HG03103 (cell line): ENCODE data around the gene FBLIM1.
"Not testable (repeated sequence)": the region's sequence is repeated elsewhere in the genome, so short reads cannot be mapped to it uniquely, and the experiment has no call there.

Experiments
- ATAC-seq: cut with Tn5 transposase; IDR thresholded peaks from one replicate; pipeline ENCODE4 v1.9.1; 2021; ENCODE audit warnings: low read depth; ENCODE audit not compliant: unreplicated experiment

FBLIM1 gene

DNA sequence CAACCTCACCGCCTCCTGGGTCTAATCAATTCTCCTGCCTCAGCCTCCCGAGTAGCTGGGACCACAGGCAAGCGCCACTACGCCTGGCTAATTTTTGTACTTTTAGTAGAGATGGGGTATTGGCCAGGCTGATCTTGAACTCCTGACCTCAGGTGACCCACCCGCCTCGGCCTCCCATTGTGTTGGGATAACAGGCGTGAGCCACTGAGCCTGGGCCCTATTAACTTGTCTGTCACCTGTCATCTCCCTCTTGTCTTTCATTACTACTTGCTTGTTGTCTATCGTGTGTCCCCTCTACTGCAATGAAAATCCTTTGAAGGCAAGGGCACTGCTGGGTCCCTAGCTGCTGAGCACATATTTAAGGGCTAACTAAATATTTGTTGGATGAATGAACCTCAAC is 45.5 kb downstream of the FBLIM1 start:
- no peak for ATAC-seq

DNA sequence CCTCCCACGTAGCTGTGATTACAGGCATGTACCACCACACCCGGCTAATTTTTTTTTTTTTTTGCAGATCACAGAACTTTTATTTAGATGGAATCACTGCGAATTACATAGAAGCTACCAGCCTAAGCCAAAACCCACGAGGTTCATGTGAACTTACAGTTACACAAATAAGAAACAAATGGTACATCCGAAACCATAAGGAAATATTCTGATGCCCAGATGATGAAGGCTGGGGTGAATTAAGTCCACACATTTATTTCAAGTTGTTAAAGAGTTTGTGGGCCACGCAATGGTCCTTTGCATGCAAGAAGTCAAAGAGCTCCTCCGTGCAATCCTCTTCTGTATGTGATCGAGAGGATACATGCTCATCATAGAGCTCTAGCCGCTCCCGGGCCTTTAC is 48.5 kb downstream of the FBLIM1 start:
- no peak for ATAC-seq

DNA sequence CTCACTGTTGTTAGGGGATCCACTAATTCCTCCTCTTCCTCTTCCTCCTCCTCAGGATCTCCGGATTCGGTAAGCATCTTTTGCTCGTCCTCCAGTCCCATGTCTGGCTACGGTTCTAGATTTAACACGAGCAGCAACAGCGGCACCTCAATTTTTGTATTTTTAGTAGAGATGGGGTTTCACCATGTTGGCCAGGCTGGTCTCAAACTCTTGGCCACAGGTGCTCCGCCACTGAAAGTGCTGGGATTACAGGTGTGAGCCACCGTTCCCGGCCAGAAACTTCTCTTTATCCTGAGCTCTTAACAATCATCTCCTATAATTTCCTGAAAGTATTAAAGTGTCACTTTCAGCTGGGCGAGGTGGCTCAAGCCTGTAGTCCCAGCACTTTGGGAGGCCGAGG is 49.0 kb downstream of the FBLIM1 start, which contains the start of gene UQCRHL:
Gene UQCRHL (minus strand): TSS at position 101 of the 400 bp plus-strand sequence. CDS start 0 bp downstream, at position 101.
- ATAC-seq = not testable (repeated sequence)

DNA sequence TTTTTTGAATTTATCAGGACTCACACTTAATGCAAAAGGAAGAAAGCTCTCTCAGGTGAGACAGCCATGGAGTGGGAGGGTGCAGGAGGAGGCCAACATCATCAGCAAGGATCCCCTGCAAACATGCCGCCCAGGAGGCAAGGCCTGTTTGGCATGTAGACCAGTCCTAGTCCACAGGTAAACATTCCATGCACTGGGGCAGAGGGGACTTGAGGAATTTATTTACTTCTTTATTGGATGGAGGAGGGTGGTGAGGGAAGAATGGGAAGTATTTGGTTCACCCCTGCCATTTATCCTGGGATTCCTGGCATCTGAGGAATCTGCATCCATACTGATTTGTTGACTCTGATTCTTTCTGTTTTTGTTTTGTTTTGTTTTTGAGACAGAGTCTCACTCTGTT is 50.4 kb downstream of the FBLIM1 start:
- ATAC-seq = no peak

DNA sequence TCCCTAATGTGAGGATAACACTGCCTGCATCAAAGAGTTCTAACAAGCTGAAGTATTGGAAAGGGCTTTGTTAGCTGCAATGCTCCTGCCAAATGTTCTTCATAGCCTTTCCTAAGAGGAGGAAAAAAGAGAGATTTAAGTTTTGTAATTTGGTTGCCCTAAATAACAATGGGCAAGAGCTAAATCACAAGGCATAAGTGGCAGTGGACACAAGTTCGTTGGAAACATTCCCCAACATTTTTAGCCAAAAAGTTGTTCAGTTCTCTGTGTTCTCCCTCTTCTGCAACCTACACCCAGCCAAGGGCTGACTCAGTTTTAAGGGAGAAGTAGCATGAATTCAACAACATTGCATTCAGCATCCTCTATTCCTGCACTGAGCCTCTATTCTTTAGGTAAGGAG is 51.5 kb downstream of the FBLIM1 start:
- ATAC-seq = no peak

DNA sequence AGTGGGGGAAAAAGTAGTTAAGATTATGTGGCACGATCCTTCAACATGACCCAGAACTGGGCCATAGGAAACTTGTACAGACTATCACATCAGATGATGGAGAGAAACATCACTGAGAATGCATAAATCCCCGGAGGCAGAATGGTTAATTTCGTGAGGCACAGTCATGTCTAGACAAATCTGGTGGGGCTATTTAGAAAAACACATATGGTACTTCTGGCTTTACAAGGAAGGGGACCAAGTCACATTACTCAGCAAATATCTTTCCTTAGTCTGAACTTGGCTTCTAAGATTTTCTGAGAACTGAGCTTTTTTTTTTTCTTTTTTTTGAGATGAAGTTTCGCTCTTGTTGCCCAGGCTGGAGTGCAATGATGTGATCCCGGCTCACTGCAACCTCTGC is 58.1 kb downstream of the FBLIM1 start:
- ATAC-seq = no peak

DNA sequence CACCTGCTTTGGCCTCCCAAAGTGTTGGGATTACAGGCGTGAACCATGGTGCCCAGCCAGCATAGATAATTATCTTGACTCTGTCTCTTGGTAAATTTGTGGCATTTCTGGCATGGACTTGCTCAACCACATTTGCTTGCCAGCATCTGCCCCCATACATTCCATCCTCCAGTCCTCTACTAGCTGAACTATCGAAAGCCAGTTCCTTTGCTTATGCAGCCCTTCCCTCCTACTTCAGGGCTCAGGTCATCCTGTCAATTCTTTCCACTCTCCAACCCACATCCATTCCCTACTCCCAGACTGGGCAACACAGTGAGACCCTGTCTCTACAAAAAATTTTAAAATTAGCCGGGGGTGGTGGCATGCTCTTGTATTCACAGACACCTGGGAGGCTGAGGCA is 61.9 kb downstream of the FBLIM1 start:
- no peak for ATAC-seq

DNA sequence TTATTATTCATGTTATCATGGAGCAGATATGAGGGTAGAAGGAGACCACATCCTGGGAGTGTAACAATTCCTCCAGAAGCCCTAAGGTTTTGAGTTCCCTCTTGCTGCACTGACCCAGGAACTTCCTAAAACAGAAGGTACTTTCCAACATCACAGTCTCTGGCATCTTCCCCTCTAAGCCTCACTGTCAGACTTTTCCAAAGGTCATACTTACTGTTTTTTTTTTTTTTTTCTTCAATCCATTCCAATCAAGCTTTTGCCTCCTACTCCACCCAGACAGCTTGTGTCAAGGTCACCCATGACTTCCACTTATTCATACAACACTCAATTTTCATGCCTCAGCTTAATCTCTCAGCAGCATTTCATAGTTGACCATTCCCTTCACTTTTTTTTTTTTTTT is 67.2 kb downstream of the FBLIM1 start:
- ATAC-seq = no peak

DNA sequence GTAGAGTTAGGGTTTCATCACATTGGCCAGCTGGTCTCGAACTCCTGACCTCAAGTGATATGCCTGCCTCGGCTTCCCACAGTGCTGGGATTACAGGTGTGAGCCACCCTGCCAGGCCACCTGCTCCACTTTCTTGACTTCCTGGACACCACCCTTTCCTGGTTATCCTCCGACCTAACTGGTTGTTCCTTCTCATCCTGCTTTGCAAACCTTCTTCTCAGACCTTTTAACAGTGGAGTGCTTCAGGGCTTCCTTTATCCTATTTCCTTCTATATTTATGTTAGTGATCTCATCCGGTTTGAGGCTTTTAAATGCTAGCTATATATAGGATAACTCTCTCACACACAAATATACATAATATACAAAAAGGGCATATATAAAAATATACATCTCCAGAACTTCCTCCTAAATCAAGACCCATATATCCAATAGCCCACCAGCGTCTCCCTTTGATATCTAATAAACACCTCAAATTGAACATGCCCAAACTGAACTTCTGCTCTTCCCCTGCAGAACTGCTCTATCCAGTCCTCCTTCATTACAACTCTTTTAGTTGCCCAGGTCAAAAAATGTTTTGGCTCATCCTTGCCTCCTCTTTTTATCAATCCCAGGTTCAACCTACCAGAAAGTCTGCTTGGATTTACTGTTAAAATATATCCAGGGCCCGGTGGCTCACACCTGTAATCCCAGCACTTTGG is 68.4 kb downstream of the FBLIM1 start:
- no peak for ATAC-seq

DNA sequence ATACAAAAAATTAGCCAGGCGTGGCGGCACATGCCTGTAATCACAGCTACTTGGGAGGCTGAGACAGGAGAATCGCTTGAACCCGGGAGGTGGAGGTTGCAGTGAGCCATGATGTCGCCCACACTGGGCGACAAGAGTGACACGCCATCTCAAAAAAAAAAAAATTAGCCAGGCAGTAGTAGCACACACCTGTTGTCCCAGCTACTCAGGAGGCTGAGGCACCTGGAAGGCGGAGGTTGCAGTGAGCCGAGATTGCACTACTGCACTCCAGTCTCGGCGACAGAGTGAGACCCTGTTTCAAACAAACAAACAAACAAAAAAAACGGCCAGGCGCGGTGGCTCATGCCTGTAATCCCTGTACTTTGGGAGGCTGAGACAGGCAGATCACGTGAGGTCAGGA is 69.0 kb downstream of the FBLIM1 start:
- ATAC-seq = not testable (repeated sequence)

DNA sequence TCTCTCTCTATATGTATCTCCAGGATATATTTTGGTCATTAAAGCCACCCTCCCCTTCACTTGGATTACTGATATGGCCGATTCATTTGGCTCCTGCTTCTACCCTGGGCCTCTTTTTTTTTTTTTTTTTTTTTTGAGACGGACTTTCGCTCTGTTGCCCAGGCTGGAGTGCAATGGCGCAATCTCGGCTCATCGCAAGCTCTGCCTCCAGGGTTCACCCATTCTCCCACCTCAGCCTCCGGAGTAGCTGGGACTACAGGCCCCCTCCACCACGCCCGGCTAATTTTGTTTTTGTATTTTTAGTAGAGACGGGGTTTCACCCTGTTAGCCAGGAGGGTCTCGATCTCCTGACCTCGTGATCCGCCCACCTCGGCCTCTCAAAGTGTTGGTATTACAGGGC is 70.3 kb downstream of the FBLIM1 start:
- ATAC-seq = not testable (repeated sequence)

DNA sequence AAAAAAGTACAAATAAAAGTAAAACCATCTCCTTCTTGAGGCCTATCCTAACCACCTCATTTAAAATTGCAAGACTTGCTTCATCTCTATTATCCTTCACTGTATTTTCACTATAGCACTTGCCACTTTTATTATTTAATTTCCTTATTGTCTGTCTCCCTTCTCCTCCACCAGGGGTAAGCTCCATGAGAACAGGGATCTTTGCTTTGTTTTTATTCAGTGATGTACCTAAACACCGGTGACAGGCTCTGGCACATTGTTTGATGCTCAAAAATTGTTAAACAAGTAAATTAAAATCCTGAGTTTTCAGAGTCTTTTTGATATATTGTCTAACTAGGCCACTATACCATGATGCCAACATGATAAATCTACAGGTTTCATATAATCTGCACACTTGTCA is 71.7 kb downstream of the FBLIM1 start:
- no peak for ATAC-seq

DNA sequence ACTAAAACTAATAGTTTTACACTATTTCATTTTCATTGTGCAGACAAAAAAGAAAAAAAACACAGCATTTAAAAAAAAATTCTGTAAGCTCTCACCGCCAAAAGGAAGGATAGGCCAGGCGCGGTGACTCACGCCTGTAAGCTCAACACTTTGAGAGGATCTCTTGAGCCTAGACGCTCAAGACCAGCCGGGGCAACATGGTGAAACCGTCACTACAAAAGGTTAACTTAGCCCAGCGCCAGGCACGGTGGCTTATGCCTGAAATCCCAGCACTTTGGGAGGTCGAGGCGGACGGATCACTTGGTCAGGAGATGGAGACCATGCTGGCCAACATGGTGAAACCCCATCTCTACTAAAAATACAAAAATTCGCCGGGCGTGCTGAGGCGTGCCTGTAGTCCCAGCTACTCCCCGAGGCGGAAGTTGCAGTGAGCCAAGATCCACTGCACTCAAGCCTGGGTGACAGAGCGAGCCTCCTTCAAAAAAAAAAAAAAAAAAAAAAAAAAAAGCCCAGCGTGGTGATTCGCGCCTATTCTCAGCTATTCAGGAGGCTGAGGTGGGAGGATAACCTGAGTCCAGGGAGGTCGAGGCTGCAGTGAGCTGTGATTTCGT is 74.6 kb downstream of the FBLIM1 start:
- no peak for ATAC-seq

DNA sequence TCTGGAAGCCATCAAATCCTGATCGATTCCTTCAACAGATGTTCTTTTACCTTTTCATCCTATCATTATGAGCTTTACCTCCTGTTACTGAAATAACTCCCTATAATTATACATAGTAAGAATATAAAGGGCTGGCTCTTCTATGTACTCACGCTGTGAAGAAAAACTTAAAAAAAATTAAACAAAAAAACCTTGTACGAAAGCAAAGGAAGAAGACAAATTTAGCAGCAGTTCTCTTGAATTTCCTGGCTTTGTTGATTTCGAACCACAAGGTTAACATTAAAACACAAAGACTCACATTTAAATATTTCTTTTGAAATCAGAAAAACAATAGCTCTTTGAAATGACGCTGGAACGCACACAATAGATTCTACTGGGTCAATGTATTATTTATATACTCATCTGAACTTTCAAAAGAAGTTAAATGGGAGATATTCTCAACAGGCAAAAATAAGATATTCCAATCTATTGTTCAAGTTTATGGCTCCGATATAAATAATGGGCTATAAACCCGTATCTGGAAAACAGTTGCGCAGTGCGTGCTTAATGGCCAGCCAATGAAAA is 75.3 kb downstream of the FBLIM1 start:
- no peak for ATAC-seq

DNA sequence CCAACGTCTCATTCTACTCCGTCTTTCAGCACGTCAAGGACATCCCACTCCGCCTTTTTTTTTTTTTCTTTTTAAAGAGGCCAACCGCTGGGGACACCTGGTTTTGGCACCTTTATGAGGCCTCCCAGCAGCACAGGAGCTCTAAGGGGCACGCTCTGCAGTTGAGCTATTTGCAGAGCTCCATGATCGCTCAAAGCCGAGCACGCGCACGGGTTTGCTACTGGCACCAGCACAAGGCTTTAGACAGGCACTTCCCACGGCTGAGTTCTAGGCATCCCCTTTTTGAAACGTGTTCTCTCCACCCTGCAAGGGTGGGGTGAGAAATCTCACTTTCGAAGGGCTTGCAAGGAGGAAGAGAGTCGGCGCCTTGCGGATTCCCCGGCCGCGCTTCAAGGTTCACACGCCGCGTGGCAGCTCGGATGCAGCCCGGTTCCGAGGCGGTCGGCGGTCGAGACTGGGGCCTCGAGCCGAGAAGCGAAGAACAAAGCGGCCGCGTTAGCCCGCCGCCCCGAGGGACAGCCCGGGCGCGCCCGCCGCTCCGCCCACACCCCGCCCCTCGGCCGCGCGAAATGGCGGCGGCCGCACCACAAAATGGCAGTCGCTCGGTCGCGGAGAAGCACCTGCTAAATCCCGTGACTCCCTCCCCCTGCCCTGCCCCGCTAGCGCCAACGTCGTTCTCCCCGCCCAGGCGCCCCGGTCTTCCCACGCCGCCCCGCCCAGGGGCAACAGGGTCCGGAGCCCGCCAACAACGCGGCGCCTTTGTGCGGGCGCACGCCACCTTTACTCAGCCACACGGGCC is 76.0 kb downstream of the FBLIM1 start:
- peak; percentile 37 for ATAC-seq

DNA sequence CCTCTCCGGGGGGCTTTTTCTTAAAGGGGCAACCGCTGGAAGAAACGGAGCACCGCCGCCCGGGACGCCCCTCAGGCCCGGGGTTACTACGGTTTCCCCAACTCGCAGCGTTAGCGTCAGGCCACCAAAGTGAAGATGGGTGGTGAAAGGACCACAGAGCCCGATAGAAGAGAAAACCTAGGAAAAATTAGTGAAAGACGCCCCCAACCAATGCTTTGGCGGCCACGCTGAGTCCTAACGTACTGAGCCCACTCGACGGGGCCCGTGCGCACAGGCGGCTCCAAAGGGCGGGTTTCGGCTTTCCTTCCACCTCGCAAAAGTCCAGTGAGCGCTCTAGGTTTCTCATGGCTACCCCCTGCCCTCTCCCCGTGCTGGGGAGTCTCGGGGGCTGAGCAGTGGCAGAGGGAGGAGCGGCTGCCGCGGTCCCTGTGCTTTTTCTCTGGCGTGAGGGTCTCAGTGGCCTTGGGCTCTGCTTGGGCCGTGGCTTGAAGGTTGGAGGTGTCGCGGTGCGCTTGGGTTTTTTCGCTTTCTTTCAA is 76.7 kb downstream of the FBLIM1 start:
- peak; percentile 1 for ATAC-seq

DNA sequence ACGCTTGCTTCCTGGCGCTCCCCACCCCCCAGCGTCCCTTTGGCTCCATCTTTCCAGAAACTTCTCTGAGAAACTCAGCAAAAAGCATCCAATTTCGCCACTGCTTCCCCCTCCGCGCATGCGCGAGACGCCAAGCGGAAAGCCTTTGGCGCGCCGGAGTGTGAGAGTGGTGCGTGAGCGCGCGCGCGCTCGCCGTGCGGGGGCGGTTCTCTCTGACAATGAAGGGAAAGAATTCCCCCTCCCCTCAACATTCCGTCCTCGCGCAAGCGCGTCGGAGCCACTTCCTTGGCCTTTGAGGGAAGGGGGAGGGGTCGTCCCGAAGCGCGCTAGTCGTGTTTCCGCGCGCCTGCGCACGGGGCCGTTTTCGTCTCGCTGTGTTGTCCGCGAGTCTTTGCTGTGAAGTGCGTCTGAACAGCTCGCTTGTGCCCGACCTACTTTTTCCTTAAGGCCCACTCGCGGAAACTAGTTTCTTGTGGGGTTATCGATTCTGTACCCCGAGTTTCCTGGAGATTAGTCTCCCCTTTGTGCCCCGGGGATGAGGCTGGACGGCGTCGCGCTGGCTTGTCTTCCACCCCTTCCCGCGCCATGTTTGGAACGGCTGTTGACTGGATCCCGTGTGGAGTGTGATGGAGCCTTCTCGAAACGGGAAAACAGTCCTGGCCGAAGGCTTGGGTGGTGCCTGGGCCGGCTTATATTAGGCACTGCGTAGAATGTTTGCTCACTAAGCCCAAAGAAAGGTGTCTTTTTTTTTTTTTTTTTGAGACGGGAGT is 77.3 kb downstream of the FBLIM1 start:
- no peak for ATAC-seq
